ENCODE data around the gene SUCLG1. TPM values are rescaled to one million over a fixed set of nuclear protein-coding genes. Genes with fewer than 3 reads are reported as not detected.

Gene SUCLG1
- total and polyA plus RNA-seq, 10 of the 15 experiments (the other 5 are each of a cell fraction or from before 2014, with no cell fraction given): 75.4 to 197 (median 93.6) TPM

- 76% methylated on average over 3 of the region's 3 CpGs for WGBS (ENCODE audit: insufficient coverage, insufficient replicate concordance, low lambda C conversion rate, missing lambda C conversion rate)
- no peak overlapping the region for H3K27ac ChIP-seq (ENCODE audit: control insufficient read depth, insufficient read depth)
- intact Hi-C loops (cut with micrococcal nuclease; ENCODE audit: unreplicated experiment): no loop called here
- BruUV-seq (replicated peaks): no TSS peak
- no peak overlapping the region for H3K9ac ChIP-seq (ENCODE audit: control insufficient read depth, insufficient read depth, low read length)
- FAIRE-seq (no peak), ATAC-seq (peak; percentile 22; the same call in 2 of the 3 replicates), DNase-seq (ENCODE audit: low read depth, low spot score) (no peak)
- SMC1A ChIA-PET (ENCODE audit: uncharacterized antibody, unreplicated experiment): no interaction called here
- H3K4me1 ChIP-seq (ENCODE audit: control insufficient read depth, insufficient read depth, low read length): peaks cover 6% of the 10 kb centered on the region
- CTCF ChIA-PET: interaction anchor here (1.0 to 1.7 kb wide), 2 partner anchors 26 to 1195 kb away, joined by 3 read pairs; no protein-coding TSS in a partner anchor
- in situ Hi-C loops (cut with MboI): no loop called here
- no peaks in the 10 kb centered on the region for H3K27me3 ChIP-seq (replicated peaks in 1 of 2; ENCODE audit: control insufficient read depth in 2 of 2, insufficient read depth in 2 of 2, low read length in 1 of 2)
- H3K79me2 ChIP-seq (ENCODE audit: control insufficient read depth, insufficient read depth, low read length): no peaks in the 10 kb centered on the region
- no peak overlapping the region for H3K4me2 ChIP-seq (ENCODE audit: control insufficient read depth, insufficient read depth)
- peaks cover 6 to 23% of the 10 kb centered on the region in 2 experiments for H3K36me3 ChIP-seq (ENCODE audit: control insufficient read depth in 2 of 2, insufficient read depth in 2 of 2, low read length in 1 of 2)
- RAD21 ChIA-PET (ENCODE audit: unreplicated experiment): no interaction called here
- POLR2A ChIA-PET: no interaction called here
- H4K20me1 ChIP-seq (ENCODE audit: control insufficient read depth, insufficient read depth): no peaks in the 10 kb centered on the region
- no peak overlapping the region for H3K4me3 ChIP-seq
- no peak overlapping the region for H2AFZ ChIP-seq (ENCODE audit: control insufficient read depth, low read depth, low read length)
- no peaks in the 10 kb centered on the region; the same call in 2 of the 3 replicates for H3K9me3 ChIP-seq (replicated peaks; ENCODE audit: control insufficient read depth, insufficient read depth, low read length)
- TF ChIP-seq ATF7 (IDR thresholded peaks at IDR 0.05; ENCODE audit: low read depth) (no peak), RUNX3 (IDR thresholded peaks at IDR 0.05; ENCODE audit: low read length) (0 out of 2 replicates have a peak, but pooled peaks have one; percentile 10), SKIL (IDR thresholded peaks at IDR 0.05; ENCODE audit: low read depth, poor library complexity, severe bottlenecking) (no peak), EGR1 (IDR thresholded peaks at IDR 0.05; ENCODE audit: borderline replicate concordance in 1 of 2, low read depth in 2 of 2, low read length in 2 of 2) (no peak), ZNF622 (IDR thresholded peaks at IDR 0.05) (no peak), ZBTB33 (IDR thresholded peaks at IDR 0.05) (no peak), RFX5 (IDR thresholded peaks at IDR 0.05; ENCODE audit: low read depth, low read length) (no peak), CBX5 (IDR thresholded peaks at IDR 0.05; ENCODE audit: low read depth) (no peak), JUNB (IDR thresholded peaks at IDR 0.05) (peak; percentile 17; the same call in 1 of the 2 replicates), WRNIP1 (IDR thresholded peaks at IDR 0.05; ENCODE audit: borderline replicate concordance, low read depth, low read length) (no peak), USF2 (IDR thresholded peaks at IDR 0.05; ENCODE audit: borderline replicate concordance, low read depth, low read length) (no peak), ATF3 (IDR thresholded peaks at IDR 0.05; ENCODE audit: borderline replicate concordance, extremely low read depth, low read depth, low read length) (no peak), ELK1 (IDR thresholded peaks at IDR 0.05; ENCODE audit: low read depth, low read length) (no peak), ZZZ3 (IDR thresholded peaks at IDR 0.05; ENCODE audit: control insufficient read depth, insufficient read length, low read depth) (no peak), ZNF24 (IDR thresholded peaks at IDR 0.05) (no peak)
Measured at GRCh38 chr2:84442888-84443287, 16.2 kb downstream of the SUCLG1 start.

Measured in GM12878 (cell line).